GM19397 (cell line): ENCODE data around the gene CBR3.
"Not testable (repeated sequence)": the region's sequence is repeated elsewhere in the genome, so short reads cannot be mapped to it uniquely, and the experiment has no call there.

Experiments
- ATAC-seq: cut with Tn5 transposase; IDR thresholded peaks from one replicate; pipeline ENCODE4 v1.9.1; 2021; ENCODE audit warnings: mild to moderate bottlenecking, moderate library complexity; ENCODE audit not compliant: unreplicated experiment

CBR3 gene

DNA sequence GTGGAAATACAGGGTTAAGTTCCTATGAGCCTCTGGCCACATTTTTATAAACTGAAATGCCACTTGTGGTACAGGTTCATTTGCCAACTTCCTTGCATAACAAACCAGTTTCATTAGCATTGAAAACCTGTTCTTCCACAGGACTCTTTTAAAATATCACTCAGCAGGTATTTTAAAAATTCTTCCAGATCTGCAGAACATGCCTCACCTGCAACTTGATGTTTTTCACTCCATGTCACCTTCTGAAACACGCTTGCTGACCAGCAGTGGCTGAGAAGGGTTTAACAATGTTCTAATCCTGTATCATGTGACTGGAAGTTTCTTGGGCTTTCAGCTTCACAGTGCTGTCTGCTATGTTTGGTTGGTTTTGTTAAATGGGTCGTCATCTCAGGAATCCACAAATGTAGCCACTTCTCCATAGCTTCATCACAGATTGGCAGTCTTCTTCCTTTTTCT is 17.6 kb upstream of the CBR3 start:
- ATAC-seq = no peak

DNA sequence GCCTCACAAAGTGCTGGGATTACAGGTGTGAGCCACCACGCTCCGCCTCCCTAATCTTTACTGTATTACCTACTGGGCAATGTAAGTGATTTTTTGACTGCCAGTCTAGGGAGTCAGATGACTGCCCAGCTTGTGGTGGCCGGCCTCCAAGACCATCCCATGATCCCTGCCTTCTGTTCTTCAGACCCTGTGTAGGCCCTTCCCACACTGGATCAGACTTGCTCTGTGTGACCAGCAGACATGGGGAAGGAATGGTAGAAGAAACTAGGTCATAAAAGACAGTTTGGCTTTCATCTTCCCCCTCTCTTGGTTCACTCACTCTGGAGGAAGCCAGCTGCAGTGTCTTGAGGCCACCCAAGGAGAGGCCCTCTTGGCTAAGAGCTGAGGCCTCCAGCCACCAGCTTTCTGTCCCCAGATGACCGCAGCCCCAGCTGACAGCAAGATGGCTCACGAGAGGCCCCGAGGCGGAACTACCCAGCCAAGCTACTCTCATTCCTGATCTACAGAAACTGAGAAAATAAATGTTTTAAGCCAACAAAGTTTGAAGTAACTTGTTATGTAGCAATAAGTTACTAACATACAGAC is 14.5 kb upstream of the CBR3 start:
- no peak for ATAC-seq

GRCh38 chr21:36122977-36123376 is 11.9 kb upstream of the CBR3 start:
- no peak for ATAC-seq

DNA sequence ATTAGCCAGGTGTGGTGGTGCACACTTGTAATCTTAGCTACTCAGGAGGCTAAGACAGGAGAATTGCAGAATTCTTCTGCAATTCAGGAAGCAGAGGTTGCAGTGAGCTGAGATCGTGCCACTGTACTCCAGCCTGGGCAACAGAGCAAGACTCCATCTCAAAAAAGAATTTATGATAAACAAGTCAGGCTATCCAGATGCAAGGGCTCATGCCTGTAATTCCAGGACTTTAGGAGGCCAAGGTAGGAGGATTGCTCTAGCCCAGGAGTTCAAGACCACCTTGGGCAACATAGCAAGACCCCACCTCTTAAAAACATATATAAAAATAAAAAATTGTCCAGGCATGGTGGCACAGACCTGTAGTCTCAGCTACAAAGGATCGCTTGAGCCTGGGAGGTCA is 10.5 kb upstream of the CBR3 start:
- ATAC-seq = no peak

- no peak for ATAC-seq
Measured at GRCh38 chr21:36125512-36126207, 9.2 kb upstream of the CBR3 start.

DNA sequence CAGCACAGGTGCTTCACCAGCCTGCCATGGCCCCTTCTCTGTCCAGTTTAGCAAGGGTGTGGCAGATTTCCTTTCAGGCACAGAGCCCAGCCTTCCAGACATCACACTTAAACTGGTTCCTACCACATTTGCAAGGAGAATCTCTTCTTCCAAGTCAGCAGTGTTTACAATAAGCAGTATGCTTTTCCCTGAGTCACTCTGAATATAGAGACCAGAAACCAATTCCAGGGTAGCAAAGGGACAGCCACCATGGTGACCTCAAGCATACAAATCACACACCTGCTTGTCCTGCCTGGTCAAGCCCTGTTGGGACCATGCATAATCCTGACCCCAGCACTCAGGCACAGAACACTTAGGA is 8.7 kb upstream of the CBR3 start:
- no peak for ATAC-seq

DNA sequence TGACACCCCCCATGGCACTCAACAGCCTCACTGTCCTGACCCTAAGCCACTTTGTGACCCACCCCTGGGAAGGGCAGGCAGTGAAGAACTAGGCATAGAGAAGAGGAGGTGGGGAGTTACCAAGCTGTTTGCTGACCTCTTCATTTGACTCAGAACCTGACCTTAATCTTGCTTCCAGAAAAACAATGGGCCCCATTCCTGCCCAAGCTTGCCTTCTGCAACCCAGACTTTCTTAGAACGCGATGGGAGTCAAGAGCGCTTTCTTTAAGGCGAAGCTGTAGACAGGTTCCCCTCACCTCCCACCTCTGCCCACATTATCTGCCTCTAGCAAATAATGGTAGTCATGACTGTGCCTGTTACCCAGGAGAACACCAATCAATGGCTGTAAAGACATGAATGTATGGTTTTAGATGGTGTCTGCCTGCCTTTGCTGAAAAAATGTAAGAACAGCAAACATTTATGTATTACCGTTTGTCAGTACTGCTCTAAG is 8.2 kb upstream of the CBR3 start:
- ATAC-seq = no peak

DNA sequence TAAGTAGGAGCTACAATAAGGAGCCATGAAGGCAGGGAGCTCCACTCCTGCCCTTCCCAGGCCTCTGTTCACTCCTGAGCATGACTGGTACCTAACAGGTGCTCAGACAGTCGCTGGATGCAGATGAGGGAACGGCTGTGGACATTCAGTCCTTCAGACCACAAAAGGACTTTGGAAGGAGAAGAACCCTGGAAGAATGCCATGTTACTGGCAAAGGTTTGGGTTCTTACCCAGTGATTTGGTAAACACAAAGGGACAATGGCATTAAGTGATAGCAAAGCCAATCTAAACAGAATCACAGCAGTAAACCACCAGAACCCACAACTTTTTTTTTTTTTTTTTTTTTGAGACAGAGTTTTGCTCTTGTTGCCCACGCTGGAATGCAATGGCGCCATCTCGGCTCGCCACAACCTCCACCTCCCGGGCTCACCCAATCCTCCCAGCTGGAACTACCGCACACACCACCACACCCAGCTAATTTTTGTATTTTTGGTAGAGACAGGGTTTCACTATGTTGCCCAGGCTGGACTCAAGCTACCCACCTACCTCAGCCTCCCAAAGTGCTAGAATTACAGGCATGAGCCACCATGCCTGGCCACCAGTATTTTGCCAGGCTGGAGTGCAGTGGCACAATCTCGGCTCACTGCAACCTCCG is 7.5 kb upstream of the CBR3 start:
- no peak for ATAC-seq

DNA sequence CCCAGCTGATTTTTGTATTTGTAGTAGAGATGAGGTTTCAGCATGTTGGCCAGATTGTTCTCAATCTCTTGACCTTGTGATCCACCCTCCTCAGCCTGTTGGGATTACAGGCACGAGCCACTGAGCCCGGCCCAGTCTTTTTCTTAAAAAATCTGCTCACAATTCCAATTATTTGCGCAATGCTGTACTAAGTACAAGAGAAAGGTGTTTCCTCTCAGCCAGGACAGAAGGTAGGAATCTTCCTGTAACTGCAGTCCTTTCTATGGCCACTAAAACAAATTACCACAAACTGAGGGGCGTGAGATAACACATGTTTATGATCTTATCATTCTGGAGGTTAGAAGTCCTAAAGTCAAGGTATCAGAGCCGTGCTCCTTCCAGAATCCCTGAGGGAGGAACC is 6.9 kb upstream of the CBR3 start:
- no peak for ATAC-seq

- ATAC-seq = no peak
Measured at GRCh38 chr21:36129219-36129618, 5.7 kb upstream of the CBR3 start.

- not testable (repeated sequence) for ATAC-seq
Measured at GRCh38 chr21:36130414-36130762, 4.5 kb upstream of the CBR3 start.

DNA sequence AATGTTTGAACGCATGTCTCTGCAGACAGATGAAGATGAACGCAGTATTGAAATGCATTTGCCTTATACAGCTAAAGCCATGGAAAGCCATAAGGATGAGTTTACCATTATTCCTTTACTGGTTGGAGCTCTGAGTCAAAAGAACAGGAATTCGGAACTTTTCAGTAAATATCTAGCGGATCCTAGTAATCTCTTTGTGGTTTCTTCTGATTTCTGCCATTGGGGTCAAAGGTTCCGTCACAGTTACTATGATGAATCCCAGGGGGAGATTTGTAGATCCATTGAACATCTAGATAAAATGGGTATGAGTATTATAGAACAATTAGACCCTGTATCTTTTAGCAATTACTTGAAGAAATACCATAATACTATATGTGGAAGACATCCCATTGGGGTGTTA is 4.0 kb upstream of the CBR3 start:
- ATAC-seq = not testable (repeated sequence)

GRCh38 chr21:36132696-36133095 is 2.2 kb upstream of the CBR3 start:
- ATAC-seq = no peak

DNA sequence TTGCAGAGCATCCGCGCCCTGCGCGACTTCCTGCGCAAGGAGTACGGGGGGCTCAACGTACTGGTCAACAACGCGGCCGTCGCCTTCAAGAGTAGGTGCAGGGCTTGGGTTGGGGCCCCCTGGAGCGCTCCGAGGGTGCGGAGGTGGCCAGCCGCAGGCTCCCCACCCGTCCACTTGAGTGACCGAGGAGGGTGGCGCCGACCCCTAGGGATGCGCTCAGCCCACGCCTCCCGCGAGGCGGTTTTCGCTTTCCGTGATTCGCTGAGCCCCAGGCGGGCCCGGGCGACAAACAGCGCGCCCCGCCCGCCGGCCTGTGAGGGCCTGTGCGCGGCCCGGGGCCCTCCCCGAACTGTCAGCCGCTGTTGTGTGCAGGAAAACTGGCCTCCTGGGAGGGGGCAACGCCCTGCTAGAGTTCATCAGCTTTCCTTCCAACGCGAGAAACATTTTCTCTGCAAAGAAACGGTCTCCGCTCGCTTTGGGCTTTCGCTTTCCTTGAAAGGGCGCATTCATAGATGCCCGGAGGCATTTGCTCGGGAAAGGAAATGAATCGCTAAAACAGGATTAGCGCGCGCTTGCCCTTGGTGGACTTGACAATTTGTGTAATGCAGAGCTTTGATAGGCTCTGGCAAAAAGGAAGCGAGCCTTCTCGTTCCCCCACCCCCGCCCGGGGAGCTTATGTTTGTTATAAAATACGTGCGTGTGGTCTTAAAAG is 668 bp downstream of the CBR3 start:
- peak; percentile 58 for ATAC-seq

DNA sequence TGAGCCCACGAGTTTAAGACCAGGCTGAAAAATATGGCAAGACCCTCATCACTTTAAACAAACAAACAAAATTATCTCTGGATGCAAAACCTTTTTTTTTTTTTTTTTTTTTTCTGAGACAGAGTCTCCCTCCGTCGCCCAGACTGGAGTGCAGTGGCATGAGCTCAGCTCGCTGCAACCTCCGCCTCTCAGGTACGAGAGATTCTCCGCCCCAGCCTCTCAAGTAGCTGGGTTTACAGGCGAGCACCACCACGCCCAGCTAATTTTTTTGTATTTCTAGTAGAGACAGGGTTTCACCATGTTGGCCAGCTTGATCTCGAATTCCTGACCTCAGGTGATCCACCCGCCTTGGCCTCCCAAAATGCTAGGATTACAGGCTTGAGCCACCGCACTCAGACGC is 4.9 kb downstream of the CBR3 start:
- ATAC-seq = not testable (repeated sequence)

- ATAC-seq = peak; percentile 52
Measured at GRCh38 chr21:36141513-36141925, 6.6 kb downstream of the CBR3 start.

DNA sequence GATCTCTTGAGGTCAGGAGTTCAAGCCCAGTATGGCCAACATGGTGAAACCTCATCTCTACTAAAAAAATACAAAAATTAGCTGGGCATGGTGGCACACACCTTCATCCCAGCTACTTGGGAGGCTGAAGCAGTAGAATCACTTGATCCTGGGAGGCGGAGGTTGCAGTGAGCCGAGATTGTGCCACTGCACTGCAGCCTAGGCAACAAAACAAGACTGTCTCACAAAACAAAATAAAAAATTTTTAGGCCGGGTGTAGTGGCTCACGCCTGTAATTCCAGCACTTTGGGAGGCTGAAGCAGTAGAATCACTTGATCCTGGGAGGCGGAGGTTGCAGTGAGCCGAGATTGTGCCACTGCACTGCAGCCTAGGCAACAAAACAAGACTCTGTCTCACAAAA is 9.4 kb downstream of the CBR3 start:
- ATAC-seq = not testable (repeated sequence)

GRCh38 chr21:36145259-36145658 is 10.4 kb downstream of the CBR3 start:
- no peak for ATAC-seq

DNA sequence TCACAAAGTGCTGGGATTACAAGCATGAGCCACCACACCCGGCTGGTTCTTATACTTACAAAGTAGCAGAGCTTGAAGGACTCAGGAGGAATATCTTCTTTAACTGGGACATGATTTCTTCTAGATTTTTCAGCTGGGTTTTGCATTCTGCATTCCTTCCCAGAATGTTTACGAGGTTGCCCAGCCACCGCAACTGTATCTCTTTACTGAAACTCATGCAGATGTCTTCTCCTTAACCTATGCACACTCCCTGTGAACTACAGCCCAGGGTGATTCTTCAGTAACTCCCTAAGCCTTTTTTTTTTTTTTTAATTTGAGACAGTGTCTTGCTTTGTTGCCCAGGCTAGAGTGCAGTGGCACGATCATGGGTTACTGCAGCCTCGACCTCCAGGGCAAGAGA is 13.0 kb downstream of the CBR3 start:
- no peak for ATAC-seq

DNA sequence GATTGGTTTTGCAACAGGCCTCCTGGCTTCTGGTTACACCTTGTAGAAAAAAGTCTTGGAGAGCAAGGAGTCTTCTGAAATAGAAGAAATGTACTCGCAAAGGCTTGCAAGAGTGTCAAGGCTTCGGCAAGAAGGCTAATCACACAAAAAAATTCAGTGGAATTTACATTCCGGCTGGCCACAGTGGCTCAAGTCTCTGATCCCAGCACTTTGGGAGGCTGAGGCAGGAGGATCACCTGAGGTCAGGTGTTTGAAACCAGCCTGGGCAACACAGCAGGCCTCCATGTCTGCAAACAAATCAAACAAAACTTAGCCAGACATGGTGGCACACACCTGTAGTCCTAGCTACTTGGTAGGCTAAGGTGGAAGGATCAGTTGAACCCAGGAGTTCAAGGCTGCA is 14.0 kb downstream of the CBR3 start:
- no peak for ATAC-seq

GRCh38 chr21:36149788-36150711 is 15.2 kb downstream of the CBR3 start:
- no peak for ATAC-seq
